Amygdala (tissue), 56 donors: ENCODE measurements around the gene ZNF484.
"Not testable (repeated sequence)": the region's sequence is repeated elsewhere in the genome, so short reads cannot be mapped to it uniquely, and the experiment has no call there.

ENCODE experiments used
- DNase-seq, 56 donors: peaks; one replicate each; lab custom pipeline; 2025; lab: John Stamatoyannopoulos, UW

The ZNF484 gene

DNA sequence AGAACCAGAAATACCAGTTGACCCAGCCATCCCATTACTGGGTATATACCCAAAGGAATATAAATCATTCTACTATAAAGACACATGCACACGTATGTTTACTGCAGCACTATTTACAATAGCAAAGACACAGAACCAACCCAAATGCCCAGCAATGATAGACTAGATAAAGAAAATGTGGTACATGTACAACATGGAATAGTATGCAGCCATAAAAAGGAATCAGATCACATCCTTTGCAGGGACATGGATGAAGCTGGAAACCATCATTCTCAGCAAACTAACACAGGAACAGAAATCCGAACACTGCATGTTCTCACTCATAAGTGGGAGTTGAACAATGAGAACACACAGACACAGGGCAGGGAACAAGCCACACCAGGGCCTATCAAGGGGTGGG lies 11.2 kb downstream of the ZNF484 start:
- not testable (repeated sequence) for DNase-seq

GRCh38 chr9:92864152-92864551 lies 13.7 kb downstream of the ZNF484 start:
- no peak for DNase-seq

GRCh38 chr9:92860867-92861266 lies 17.0 kb downstream of the ZNF484 start:
- no peak for DNase-seq

DNA sequence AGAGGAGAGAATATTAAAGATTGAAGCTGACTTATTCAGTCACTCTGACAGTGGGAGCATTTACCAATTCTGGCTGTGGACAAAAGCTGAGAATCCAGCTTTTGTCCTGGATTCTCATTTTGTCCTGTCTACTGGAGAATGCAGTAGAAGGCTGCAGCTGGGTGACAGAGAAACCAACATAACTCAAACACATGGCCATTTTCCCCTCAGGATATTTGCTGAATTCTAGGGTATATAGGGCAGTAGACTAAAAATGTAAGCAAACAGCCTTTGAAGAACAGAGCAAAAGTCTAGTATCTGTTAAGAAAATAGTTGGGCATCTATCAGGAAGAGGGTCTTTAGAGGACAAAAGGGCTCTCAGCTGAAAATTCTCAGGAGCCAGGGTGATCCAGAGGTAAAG lies 20.6 kb downstream of the ZNF484 start:
- DNase-seq, result no peak

GRCh38 chr9:92853716-92854115 lies 24.1 kb downstream of the ZNF484 start:
- no peak for DNase-seq

DNA sequence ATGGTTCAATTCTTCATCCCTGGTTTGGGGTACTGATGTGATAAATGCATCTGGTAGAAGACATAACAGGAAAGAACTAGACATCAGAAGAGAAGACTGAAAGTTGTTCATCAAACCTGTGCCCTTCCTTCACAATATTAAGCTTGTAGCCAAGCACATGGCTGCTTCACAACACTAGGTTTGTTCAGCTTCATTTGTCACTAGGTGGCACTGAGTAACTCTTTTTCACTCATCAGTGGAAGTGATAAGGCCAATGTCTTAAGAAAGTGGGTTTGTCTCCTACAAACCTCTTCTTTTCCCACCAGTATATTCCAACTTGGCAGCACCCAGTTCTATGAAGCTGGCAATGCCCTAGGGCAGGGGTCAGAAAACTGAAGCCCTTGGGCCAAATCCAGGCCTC lies 26.9 kb downstream of the ZNF484 start:
- no peak for DNase-seq

DNA sequence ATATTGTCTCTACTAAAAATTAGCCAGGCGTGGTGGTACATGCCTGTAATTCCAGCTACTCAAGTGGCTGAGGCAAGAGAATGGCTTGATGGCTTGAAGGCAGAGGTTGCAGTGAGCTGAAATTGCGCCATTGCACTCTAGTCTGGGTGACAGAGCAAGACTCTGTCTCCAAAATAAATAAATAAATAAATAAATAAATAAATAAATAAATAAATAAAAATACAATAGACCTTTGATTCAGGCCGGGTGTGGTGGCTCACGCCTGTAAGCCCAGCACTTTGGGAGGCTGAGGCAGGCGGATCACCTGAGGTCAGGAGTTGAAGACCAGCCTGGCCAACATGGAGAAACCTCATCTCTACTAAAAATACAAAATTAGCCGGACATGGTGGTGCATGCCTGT lies 29.1 kb downstream of the ZNF484 start:
- DNase-seq, result not testable (repeated sequence)

DNA sequence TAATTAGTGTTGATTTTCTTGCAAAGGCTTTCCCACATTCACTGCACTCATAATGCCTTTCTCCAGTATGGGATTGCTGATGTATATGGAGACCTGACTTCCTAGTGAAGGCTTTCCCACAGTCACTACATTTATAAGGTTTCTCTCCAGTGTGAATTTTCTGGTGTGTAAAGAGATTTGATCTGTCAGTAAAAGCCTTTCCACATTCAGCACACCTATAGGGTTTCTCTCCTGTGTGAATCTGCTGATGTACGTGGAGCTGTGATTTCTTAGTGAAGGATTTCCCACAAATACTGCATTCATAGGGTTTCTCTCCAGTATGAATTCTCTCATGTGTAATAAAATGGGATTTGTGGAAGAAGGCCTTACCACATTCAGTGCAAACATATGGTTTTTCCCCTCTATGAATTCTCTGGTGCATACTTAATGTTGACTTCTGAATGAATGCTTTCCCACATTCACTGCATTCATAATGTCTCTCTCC lies 31.1 kb downstream of the ZNF484 start:
- DNase-seq, result no peak

- DNase-seq, result not testable (repeated sequence)
These were observed 39.4 kb downstream of the ZNF484 start for GRCh38 chr9:92838411-92838810.

DNA sequence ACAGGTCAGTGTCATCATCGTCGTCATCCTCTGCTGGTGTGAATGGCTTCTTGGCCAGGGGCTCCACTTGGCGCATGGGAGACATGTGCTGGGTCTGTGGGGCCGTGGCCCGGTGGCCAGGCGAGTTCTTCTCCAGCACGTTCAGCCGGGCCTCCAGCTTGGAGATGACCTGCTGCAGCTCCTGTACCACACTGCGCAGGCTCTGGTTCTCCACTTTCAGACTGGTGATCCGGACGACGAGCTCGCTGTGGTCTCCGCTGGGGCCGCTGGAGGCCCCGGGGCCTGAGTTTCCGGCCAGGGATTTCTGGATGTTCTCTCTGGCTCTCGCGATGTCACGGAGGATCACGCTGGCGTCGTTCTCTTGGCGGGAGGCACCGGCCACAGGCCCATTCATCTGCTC lies 40.6 kb downstream of the ZNF484 start:
- no peak for DNase-seq

DNA sequence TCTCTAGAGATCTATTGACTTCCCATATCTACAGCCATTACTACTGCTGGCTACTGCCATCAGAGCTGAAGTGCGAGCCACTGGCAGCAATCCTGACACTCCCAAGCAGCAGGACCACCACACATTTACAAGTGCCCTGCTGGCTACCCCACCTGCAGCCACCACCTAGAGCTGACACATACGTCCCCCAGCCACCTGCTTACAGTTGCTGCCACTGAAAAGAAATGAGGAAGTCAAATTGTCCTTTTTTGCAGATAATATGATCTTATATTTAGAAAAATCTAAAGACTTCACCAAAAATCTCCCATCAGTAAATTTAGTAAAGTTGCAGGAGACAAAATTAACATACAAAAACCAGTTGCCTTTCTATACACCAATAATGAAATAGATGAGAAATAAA lies 48.4 kb downstream of the ZNF484 start:
- DNase-seq, result no peak

- not testable (repeated sequence) for DNase-seq
These were observed 52.8 kb downstream of the ZNF484 start for GRCh38 chr9:92825065-92825464.

DNA sequence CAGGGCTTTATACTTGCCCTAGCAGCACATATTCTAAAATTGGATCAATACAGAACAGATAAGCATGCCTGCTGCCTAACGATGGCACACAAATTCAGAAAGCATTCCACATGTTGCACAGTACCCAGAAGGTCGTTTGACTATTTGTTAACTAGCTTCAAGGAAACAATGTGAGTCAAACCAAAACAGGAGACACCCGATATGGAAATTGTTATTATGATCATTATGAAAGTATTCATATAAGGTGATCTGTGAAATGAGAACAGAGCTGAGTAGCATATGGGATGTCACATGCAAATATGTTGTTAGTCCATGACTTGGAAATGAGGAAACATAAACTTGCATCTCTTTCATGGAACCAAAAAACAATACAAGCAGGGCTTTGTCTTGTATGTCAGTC lies 56.9 kb downstream of the ZNF484 start:
- DNase-seq, result no peak

GRCh38 chr9:92819898-92820297 lies 57.9 kb downstream of the ZNF484 start:
- DNase-seq, result not testable (repeated sequence)

DNA sequence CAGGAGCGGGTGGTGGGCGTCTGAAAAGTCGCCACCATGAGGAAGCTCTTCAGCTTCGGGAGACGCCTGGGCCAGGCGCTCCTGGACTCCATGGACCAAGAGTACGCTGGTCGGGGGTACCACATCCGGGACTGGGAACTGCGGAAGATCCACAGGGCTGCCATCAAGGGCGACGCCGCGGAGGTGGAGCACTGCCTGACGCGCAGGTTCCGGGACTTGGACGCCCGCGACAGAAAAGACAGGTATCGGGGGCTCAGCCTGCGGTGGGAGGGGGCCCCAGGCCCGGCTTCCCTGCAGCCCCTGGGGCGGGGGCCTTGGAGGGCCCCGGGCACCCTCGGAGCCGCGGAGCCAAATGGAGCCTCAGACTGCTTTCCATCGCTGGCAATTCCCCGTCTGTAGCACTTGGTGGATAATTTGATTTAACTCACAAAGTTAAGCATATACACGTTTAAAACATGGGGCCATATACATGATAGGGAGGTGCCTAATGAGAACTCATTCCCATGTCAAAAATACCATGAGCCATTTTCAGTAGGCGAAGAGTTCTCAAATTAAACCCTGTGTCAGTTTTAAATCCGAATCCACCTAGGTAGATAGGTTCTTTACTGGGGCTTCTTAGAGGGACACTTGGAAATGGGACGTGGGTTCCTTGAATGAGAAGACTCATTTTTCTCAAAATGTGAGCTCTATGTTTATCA lies 68.1 kb downstream of the ZNF484 start:
- DNase-seq, result not testable (repeated sequence)

DNA sequence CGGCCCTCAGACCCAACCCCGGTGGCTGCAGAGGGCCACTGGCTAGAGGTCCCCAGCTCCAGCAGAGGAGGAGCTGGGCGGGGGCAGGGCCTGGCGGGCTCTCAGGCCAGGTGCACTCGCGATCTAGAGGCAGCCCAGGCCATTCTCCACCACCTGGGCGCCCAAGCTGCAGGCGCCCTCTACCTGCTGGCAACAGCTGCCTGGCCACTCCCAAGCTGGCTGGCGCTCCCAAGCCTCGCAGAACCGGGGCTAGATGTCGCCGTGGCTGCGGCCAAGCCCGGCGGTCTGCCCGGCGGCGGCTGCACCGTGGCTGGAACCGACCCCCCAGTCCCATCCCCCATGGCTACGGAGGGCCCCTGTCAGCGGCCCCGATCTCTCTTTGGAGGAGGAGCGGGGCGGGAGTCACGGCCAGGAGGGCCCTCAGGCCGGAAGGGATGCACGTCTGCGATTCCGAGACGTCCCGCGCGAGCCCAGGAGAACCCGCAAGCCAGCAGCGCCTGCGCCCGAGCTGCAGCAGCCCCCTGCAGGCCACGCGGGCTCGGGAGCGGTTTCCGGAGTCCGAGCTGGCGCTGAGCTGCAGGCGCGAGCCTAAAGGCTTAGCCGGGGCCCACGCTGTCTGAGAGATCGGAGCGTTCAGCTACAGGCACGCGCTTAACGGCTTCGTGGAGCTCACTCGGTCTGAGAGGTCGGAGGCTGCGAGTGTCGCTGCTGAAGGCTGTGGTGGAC lies 68.9 kb downstream of the ZNF484 start:
- peak in 25 of 56 donors; percentile 10 to 55 (median 29) for DNase-seq

GRCh38 chr9:92807757-92808725 lies 69.8 kb downstream of the ZNF484 start:
- no peak for DNase-seq

GRCh38 chr9:92807031-92807756 lies 70.6 kb downstream of the ZNF484 start:
- DNase-seq, result no peak

DNA sequence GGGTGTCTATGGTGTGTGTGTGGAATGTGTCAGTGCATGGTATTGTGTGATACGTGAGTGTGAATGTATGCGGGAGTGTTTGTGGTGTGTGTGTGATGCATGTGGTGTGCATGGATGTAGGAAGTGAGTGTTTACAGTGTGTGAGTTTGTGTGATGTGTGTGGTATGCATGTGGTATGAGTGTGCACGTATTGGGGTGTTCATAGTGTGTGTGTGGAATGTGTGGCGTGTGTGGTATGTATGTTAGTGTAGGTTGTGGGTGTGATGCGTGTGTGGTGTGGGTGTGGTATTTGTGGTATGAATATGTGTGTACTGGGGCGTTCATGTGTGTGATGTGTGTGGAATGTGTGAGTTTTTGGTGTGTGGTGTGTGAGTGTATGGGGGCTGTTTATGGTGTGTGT lies 73.1 kb downstream of the ZNF484 start:
- DNase-seq, result no peak

- no peak for DNase-seq
These were observed 79.5 kb downstream of the ZNF484 start for GRCh38 chr9:92798358-92798757.
